Endothelial cell (in vitro differentiated cells): ENCODE measurements around the gene SLC37A1. TPM values are rescaled to one million over a fixed set of nuclear protein-coding genes. Genes with fewer than 3 reads are reported as not detected.

Experiments
- DNase-seq: peaks from one replicate; pipeline ENCODE4 v3.0.0; 2021; ENCODE audit warnings: low spot score
- H3K27ac Mint-ChIP-seq: one replicate; pipeline ENCODE4 v1.8.0; 2021; ENCODE audit warnings: mixed read lengths, inconsistent platforms; ENCODE audit not compliant: unreplicated experiment
- H3K27me3 Mint-ChIP-seq: one replicate; pipeline ENCODE4 v1.8.0; 2021; ENCODE audit warnings: mild to moderate bottlenecking, moderate library complexity, mixed read lengths, inconsistent platforms; ENCODE audit not compliant: unreplicated experiment
- H3K36me3 Mint-ChIP-seq: one replicate; pipeline ENCODE4 v1.8.0; 2021; ENCODE audit warnings: mild to moderate bottlenecking, low read depth, mixed read lengths, inconsistent platforms; ENCODE audit not compliant: unreplicated experiment
- H3K4me1 Mint-ChIP-seq: one replicate; pipeline ENCODE4 v1.8.0; 2021; ENCODE audit warnings: mild to moderate bottlenecking, mixed read lengths, inconsistent platforms; ENCODE audit not compliant: unreplicated experiment
- H3K4me3 Mint-ChIP-seq: one replicate; pipeline ENCODE4 v1.8.0; 2021; ENCODE audit warnings: mild to moderate bottlenecking, mixed read lengths, inconsistent platforms; ENCODE audit not compliant: unreplicated experiment
- H3K9me3 Mint-ChIP-seq: one replicate; pipeline ENCODE4 v1.8.0; 2021; ENCODE audit warnings: mixed read lengths, inconsistent platforms; ENCODE audit not compliant: unreplicated experiment
- CTCF ChIP-seq: fragments of 200-600 bp; sonication (generic); IDR thresholded peaks from one replicate; pipeline ENCODE4 v1.5.0; 2021; ENCODE audit warnings: antibody characterized with exemption; ENCODE audit not compliant: unreplicated experiment
- total RNA-seq: library from RNA; stranded (reverse); fragmentation: NEBNext Ultra II Directional; extraction: Animal tissue kit (Norgen Biotek cat#: 25700); gene quantifications from one replicate; pipeline ENCODE4 v1.2.1, GENCODE V29; 2021; ENCODE audit not compliant: unreplicated experiment

Gene SLC37A1
- total RNA-seq, 1 donor from 2014 or later, result 12.3 TPM

DNA sequence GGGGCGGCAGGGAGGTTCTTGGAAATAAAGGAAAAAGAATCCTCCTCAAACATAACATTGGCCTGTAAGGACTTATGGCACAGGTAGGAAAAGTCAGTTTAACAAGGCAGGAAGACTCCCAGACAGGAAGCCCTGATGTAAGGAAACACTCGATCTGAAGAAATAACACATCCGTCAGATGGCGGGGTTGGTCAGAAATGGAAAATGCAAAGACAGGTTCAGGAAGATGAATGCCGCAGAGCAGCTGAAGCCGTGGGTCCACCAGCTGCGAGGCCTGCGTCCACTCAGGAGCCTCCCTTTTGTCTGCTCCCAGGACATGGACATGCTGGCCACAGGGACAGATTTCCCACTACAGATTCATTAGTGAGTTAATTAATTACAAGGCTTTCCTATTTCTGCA lies 21.5 kb upstream of the SLC37A1 start:
- peaks cover 4% of the 10 kb centered on the region for H3K36me3 Mint-ChIP-seq
- no peak for DNase-seq
- no peak overlapping the region for H3K4me3 Mint-ChIP-seq
- H3K9me3 Mint-ChIP-seq, result no peaks in the 10 kb centered on the region
- H3K27me3 Mint-ChIP-seq, result peaks cover 8% of the 10 kb centered on the region
- H3K27ac Mint-ChIP-seq, result peak overlapping the region; percentile 81
- H3K4me1 Mint-ChIP-seq, result peaks cover 25% of the 10 kb centered on the region
- no peak for TF ChIP-seq CTCF

DNA sequence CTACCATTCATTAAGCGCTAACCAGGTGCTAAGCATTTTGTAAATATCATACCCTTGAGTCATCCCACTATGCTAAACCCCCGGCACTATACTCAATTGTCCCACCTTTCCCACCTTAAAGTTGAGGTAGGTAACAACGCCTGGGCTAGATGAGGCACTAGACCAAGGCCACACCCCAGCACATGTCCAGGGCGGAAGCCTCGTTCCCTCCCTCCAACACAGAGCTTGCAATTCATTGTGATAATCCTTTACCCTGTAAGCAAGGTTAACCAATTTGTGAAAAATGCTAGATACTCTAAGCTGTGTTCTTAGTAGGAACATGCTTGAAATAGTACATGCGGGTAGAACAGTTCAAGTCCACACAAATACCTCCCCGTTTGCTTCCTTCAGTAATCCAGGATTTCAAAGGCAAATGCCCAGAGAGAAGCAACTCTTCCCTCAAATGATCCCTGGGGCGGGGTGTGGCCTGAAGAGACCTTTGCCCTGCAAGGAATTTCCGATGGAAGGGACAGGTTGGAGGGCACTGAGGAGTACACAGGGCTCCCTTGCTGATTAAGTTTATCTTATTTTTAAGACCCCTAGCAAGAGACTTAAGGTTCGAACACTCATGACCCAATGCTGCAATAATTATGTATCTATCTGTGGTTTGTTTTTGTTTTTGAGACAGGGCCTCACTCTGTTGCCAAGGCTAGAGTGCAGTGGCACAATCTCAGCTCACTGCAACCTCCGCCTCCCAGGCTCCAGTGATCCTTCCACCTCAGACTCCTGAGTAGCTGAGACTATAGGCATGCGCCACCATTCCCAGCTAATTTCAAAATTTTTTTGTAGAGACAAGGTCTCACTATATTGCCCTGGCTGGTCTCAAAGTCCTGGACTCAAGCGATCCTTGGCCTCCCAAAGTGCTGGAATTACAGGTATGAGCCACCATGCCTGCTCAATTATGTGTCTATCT lies 20.3 kb upstream of the SLC37A1 start:
- Mint-ChIP-seq H3K27me3 (peaks cover 7% of the 10 kb centered on the region), H3K27ac (peak overlapping the region; percentile 6), H3K9me3 (no peaks in the 10 kb centered on the region), H3K4me1 (peaks cover 26% of the 10 kb centered on the region), H3K36me3 (peaks cover 4% of the 10 kb centered on the region), H3K4me3 (no peak overlapping the region)
- TF ChIP-seq CTCF, result no peak
- DNase-seq, result no peak

GRCh38 chr21:42495027-42495426 lies 18.6 kb upstream of the SLC37A1 start:
- no peak for TF ChIP-seq CTCF
- no peak overlapping the region for H3K27ac Mint-ChIP-seq
- H3K4me3 Mint-ChIP-seq, result no peak overlapping the region
- peaks cover 26% of the 10 kb centered on the region for H3K4me1 Mint-ChIP-seq
- H3K36me3 Mint-ChIP-seq, result peaks cover 4% of the 10 kb centered on the region
- no peak for DNase-seq
- no peaks in the 10 kb centered on the region for H3K9me3 Mint-ChIP-seq
- H3K27me3 Mint-ChIP-seq, result peaks cover 6% of the 10 kb centered on the region

DNA sequence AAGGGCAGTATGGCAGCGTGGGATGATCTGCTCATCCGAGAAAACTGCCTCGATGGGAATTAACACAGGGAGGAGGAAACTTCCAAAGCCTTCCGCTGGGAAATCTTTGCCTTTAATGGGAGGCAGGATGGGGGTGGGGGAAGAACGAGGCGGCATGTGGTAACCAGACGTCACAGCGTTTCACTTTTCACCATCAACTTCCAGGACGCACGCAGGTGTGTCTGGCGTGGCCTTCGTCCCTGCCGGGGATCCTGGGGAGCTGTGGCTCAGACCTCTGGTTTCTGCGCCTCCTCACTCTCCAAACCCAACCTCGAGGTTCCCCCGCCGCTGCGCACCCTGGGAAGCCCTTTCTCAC lies 17.9 kb upstream of the SLC37A1 start:
- H3K4me1 Mint-ChIP-seq, result peaks cover 26% of the 10 kb centered on the region
- peak overlapping the region; percentile 62 for H3K27ac Mint-ChIP-seq
- H3K27me3 Mint-ChIP-seq, result peaks cover 6% of the 10 kb centered on the region
- no peak for TF ChIP-seq CTCF
- peaks cover 4% of the 10 kb centered on the region for H3K36me3 Mint-ChIP-seq
- H3K4me3 Mint-ChIP-seq, result peak overlapping the region; percentile 87
- no peak for DNase-seq
- H3K9me3 Mint-ChIP-seq, result no peaks in the 10 kb centered on the region
